Transverse colon (tissue), 4 donors: ENCODE data around the gene FAHD1.

Experiments
- EP300 ChIP-seq: sonication (generic); formaldehyde crosslinking; IDR thresholded peaks from one replicate; pipeline ENCODE4 v1.6.1; 2017; ENCODE audit warnings: antibody characterized with exemption, low read depth
- POLR2A ChIP-seq: fragments of 450-650 bp; IDR thresholded peaks from one replicate; pipeline ENCODE4 v1.6.1; 2016; ENCODE audit warnings: antibody characterized with exemption, mild to moderate bottlenecking, moderate library complexity
- POLR2AphosphoS5 ChIP-seq, 3 donors: sonication (generic); formaldehyde crosslinking; IDR thresholded peaks; one replicate each; pipeline ENCODE4 v1.6.1; 2016; ENCODE audit warnings: antibody characterized with exemption in 3 of 3
- TF ChIP-seq, protein P1 (sequence below), 5 experiments: fragments of 200-600 bp in 3 of 5; fragments of 450-650 bp in 2 of 5; sonication (generic) in 3 of 5; IDR thresholded peaks; 1 replicate in 2 of 5; 2 replicates in 3 of 5; pipeline ENCODE4 v1.5.1; 2016 to 2017; ENCODE audit warnings: antibody characterized with exemption in 5 of 5, inconsistent platforms in 3 of 5, mild to moderate bottlenecking in 2 of 5, moderate library complexity in 1 of 5

DNA sequence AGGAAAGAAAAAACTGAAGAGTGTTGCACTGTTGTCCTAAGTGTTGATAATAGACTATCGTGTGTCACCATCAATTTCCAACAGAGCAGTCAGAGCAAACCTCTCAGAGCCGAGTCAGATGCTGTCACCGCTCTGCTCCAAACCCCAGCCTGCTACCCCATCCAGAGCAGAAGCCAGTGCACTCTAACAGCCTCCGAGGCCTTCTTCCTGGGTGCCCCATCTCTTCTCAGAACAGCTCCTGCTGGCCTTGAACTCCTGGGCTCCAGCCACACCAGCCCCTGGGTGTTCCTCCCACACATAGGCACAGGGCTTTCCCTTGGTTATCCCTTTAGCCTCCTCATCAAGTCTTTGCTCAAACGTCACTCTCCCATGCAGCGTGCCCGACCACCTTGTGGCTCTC is 24.0 kb downstream of the FAHD1 start:
- TF ChIP-seq EP300 (no peak), POLR2A (no peak), POLR2AphosphoS5 (IDR thresholded peaks at IDR 0.05) (no peak)
- TF ChIP-seq, protein P1, sequence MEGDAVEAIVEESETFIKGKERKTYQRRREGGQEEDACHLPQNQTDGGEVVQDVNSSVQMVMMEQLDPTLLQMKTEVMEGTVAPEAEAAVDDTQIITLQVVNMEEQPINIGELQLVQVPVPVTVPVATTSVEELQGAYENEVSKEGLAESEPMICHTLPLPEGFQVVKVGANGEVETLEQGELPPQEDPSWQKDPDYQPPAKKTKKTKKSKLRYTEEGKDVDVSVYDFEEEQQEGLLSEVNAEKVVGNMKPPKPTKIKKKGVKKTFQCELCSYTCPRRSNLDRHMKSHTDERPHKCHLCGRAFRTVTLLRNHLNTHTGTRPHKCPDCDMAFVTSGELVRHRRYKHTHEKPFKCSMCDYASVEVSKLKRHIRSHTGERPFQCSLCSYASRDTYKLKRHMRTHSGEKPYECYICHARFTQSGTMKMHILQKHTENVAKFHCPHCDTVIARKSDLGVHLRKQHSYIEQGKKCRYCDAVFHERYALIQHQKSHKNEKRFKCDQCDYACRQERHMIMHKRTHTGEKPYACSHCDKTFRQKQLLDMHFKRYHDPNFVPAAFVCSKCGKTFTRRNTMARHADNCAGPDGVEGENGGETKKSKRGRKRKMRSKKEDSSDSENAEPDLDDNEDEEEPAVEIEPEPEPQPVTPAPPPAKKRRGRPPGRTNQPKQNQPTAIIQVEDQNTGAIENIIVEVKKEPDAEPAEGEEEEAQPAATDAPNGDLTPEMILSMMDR (IDR thresholded peaks at IDR 0.05) = no peak
